Right lobe of liver (tissue), 4 donors: ENCODE measurements around the gene COL28A1.

Source experiments
- POLR2A ChIP-seq: fragments of 450-650 bp; IDR thresholded peaks from one replicate; pipeline ENCODE4 v1.6.1; 2017; ENCODE audit warnings: antibody characterized with exemption, mild to moderate bottlenecking
- TF ChIP-seq, protein P1 (sequence below), 4 donors: fragments of 200-600 bp in 3 of 4; fragments of 450-650 bp in 1 of 4; IDR thresholded peaks; one replicate each; pipeline versions ENCODE4 v1.5.1 to v1.8.0; 2016 to 2022; ENCODE audit warnings: antibody characterized with exemption in 4 of 4, mild to moderate bottlenecking in 2 of 4
- donor health status: DM: no; HTN: no; CAD: no.
- donor health status: DM: no; HTN: no; CAD: no.
- donor health status: DM: no; HTN: yes; CAD: no.

GRCh38 chr7:7496311-7496710 is 39.4 kb downstream of the COL28A1 start:
- TF ChIP-seq, protein P1, sequence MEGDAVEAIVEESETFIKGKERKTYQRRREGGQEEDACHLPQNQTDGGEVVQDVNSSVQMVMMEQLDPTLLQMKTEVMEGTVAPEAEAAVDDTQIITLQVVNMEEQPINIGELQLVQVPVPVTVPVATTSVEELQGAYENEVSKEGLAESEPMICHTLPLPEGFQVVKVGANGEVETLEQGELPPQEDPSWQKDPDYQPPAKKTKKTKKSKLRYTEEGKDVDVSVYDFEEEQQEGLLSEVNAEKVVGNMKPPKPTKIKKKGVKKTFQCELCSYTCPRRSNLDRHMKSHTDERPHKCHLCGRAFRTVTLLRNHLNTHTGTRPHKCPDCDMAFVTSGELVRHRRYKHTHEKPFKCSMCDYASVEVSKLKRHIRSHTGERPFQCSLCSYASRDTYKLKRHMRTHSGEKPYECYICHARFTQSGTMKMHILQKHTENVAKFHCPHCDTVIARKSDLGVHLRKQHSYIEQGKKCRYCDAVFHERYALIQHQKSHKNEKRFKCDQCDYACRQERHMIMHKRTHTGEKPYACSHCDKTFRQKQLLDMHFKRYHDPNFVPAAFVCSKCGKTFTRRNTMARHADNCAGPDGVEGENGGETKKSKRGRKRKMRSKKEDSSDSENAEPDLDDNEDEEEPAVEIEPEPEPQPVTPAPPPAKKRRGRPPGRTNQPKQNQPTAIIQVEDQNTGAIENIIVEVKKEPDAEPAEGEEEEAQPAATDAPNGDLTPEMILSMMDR (IDR thresholded peaks at IDR 0.05): no peak
- TF ChIP-seq POLR2A: no peak
